ENCODE results near the gene SERPINI1.

SERPINI1 gene

GRCh38 chr3:167761302-167761701 lies 25.8 kb downstream of the SERPINI1 start:
- Histone ChIP-seq H3K27me3 (ENCODE audit: insufficient read depth, low read length, poor library complexity, severe bottlenecking) (peaks cover 51% of the 10 kb centered on the region), H3K9me2 (replicated peaks; ENCODE audit: low read depth, low read length) (no peaks in the 10 kb centered on the region), H3K9me3 (ENCODE audit: insufficient read depth, low read depth, low read length) (peaks cover 1% of the 10 kb centered on the region; the same call in 1 of the 2 replicates), H4K20me1 (ENCODE audit: insufficient read depth, low read length, poor library complexity, severe bottlenecking) (no peaks in the 10 kb centered on the region), H3K4me1 (ENCODE audit: insufficient read depth, low read length, poor library complexity, severe bottlenecking) (no peaks in the 10 kb centered on the region), H3K4me3 (ENCODE audit: low read length, poor library complexity, severe bottlenecking) (no peak overlapping the region), H3K4me2 (ENCODE audit: low read depth, low read length, poor library complexity, severe bottlenecking) (no peak overlapping the region), H3F3A (ENCODE audit: low read depth) (no peaks in the 10 kb centered on the region), H2AFZ (ENCODE audit: low read length) (no peak overlapping the region), H3K9ac (ENCODE audit: low read depth, low read length, poor library complexity, severe bottlenecking) (no peak overlapping the region), H3K79me2 (ENCODE audit: insufficient read depth, low read length) (no peaks in the 10 kb centered on the region), H3K36me3 (ENCODE audit: insufficient read depth, low read length) (no peaks in the 10 kb centered on the region)
- TF ChIP-seq EZH2phosphoT487 (IDR thresholded peaks at IDR 0.05; ENCODE audit: borderline replicate concordance) = no peak
- TF ChIP-seq CTCF (conservative IDR thresholded peaks at IDR 0.05; ENCODE audit: low read length) = no peak

GRCh38 chr3:167762296-167762695 lies 26.8 kb downstream of the SERPINI1 start:
- Histone ChIP-seq H3F3A (ENCODE audit: low read depth) (no peaks in the 10 kb centered on the region), H3K4me2 (ENCODE audit: low read depth, low read length, poor library complexity, severe bottlenecking) (no peak overlapping the region), H3K36me3 (ENCODE audit: insufficient read depth, low read length) (no peaks in the 10 kb centered on the region), H3K9me3 (ENCODE audit: insufficient read depth, low read depth, low read length) (peaks cover 3% of the 10 kb centered on the region; the same call in 1 of the 2 replicates), H3K9me2 (replicated peaks; ENCODE audit: low read depth, low read length) (no peaks in the 10 kb centered on the region), H3K79me2 (ENCODE audit: insufficient read depth, low read length) (no peaks in the 10 kb centered on the region), H3K9ac (ENCODE audit: low read depth, low read length, poor library complexity, severe bottlenecking) (no peak overlapping the region), H2AFZ (ENCODE audit: low read length) (no peak overlapping the region), H3K4me3 (ENCODE audit: low read length, poor library complexity, severe bottlenecking) (no peak overlapping the region), H4K20me1 (ENCODE audit: insufficient read depth, low read length, poor library complexity, severe bottlenecking) (no peaks in the 10 kb centered on the region), H3K4me1 (ENCODE audit: insufficient read depth, low read length, poor library complexity, severe bottlenecking) (no peaks in the 10 kb centered on the region), H3K27me3 (ENCODE audit: insufficient read depth, low read length, poor library complexity, severe bottlenecking) (peaks cover 41% of the 10 kb centered on the region)
- TF ChIP-seq CTCF (conservative IDR thresholded peaks at IDR 0.05; ENCODE audit: low read length) (no peak), EZH2phosphoT487 (IDR thresholded peaks at IDR 0.05; ENCODE audit: borderline replicate concordance) (no peak)

GRCh38 chr3:167772992-167773391 lies 37.5 kb downstream of the SERPINI1 start:
- peaks cover 5% of the 10 kb centered on the region for H3K4me1 ChIP-seq (ENCODE audit: insufficient read depth, low read length, poor library complexity, severe bottlenecking)
- H3K4me3 ChIP-seq (ENCODE audit: low read length, poor library complexity, severe bottlenecking) = no peak overlapping the region
- no peaks in the 10 kb centered on the region for H3F3A ChIP-seq (ENCODE audit: low read depth)
- peak overlapping the region; percentile 38 for H3K4me2 ChIP-seq (ENCODE audit: low read depth, low read length, poor library complexity, severe bottlenecking)
- H3K79me2 ChIP-seq (ENCODE audit: insufficient read depth, low read length) = no peaks in the 10 kb centered on the region
- TF ChIP-seq EZH2phosphoT487 (IDR thresholded peaks at IDR 0.05; ENCODE audit: borderline replicate concordance) = no peak
- no peak for TF ChIP-seq CTCF (conservative IDR thresholded peaks at IDR 0.05; ENCODE audit: low read length)
- no peaks in the 10 kb centered on the region for H3K36me3 ChIP-seq (ENCODE audit: insufficient read depth, low read length)
- H2AFZ ChIP-seq (ENCODE audit: low read length) = no peak overlapping the region
- no peak overlapping the region for H3K9ac ChIP-seq (ENCODE audit: low read depth, low read length, poor library complexity, severe bottlenecking)
- H3K9me3 ChIP-seq (ENCODE audit: insufficient read depth, low read depth, low read length) = no peaks in the 10 kb centered on the region
- H4K20me1 ChIP-seq (ENCODE audit: insufficient read depth, low read length, poor library complexity, severe bottlenecking) = no peaks in the 10 kb centered on the region
- H3K9me2 ChIP-seq (replicated peaks; ENCODE audit: low read depth, low read length) = no peaks in the 10 kb centered on the region
- no peaks in the 10 kb centered on the region for H3K27me3 ChIP-seq (ENCODE audit: insufficient read depth, low read length, poor library complexity, severe bottlenecking)
